OCI-LY7 (cell line): ENCODE results near the gene TMEM18. TPM values are rescaled to one million over a fixed set of nuclear protein-coding genes. Genes with fewer than 3 reads are reported as not detected.

Experiments used
- BruUV-seq: library from RNA; stranded (reverse); fragments of 400-500 nt; replicated peaks from 2 replicates; lab custom pipeline; 2021; lab: Mats Ljungman, UMichigan
- CTCF ChIA-PET: fragments of 300-600 bp; sonication (Branson Sonifier 250); formaldehyde crosslinking; loops from one replicate; lab custom pipeline; 2022; ENCODE audit warnings: antibody characterized with exemption; ENCODE audit not compliant: unreplicated experiment; lab: Charles Lee
- POLR2A ChIA-PET: fragments of 300-600 bp; sonication (Branson Sonifier 250); formaldehyde crosslinking; loops from one replicate; lab custom pipeline; 2022; ENCODE audit warnings: antibody characterized with exemption; lab: Charles Lee
- DNase-seq: peaks from one replicate; pipeline ENCODE4 v3.0.0-alpha.2; 2015; ENCODE audit warnings: low spot score
- H2AFZ ChIP-seq: fragments of 200-600 bp; sonication (generic), shearing (Covaris generic); 2 replicates; pipeline ENCODE4 v1.6.1; 2014; ENCODE audit warnings: mild to moderate bottlenecking, antibody characterized with exemption, low read length, moderate library complexity
- H3K27ac ChIP-seq: fragments of 200-600 bp; sonication (generic); 2 replicates; pipeline ENCODE4 v1.5.1; 2014; ENCODE audit warnings: mixed run types, low read depth, mild to moderate bottlenecking, moderate library complexity, low read length, inconsistent platforms; ENCODE audit not compliant: poor library complexity, severe bottlenecking
- H3K36me3 ChIP-seq: fragments of 200-600 bp; sonication (generic); 2 replicates; pipeline ENCODE4 v1.6.1; 2014; ENCODE audit warnings: mild to moderate bottlenecking, antibody characterized with exemption, low read length, moderate library complexity, mixed read lengths; ENCODE audit not compliant: insufficient read depth
- H3K4me1 ChIP-seq: fragments of 200-600 bp; sonication (generic); 2 replicates; pipeline ENCODE4 v1.5.1; 2014; ENCODE audit warnings: mild to moderate bottlenecking, low read length; ENCODE audit not compliant: insufficient read depth, poor library complexity, severe bottlenecking
- H3K4me2 ChIP-seq: fragments of 200-600 bp; sonication (generic); 2 replicates; pipeline ENCODE4 v1.6.1; 2014; ENCODE audit warnings: mild to moderate bottlenecking, low read length
- H3K4me3 ChIP-seq: fragments of 200-600 bp; sonication (generic); 2 replicates; pipeline ENCODE4 v1.5.1; 2014; ENCODE audit warnings: mild to moderate bottlenecking, low read depth, low read length; ENCODE audit not compliant: poor library complexity, severe bottlenecking
- H3K79me2 ChIP-seq: fragments of 200-600 bp; sonication (generic); 2 replicates; pipeline ENCODE4 v1.6.1; 2016; ENCODE audit warnings: low read depth, mild to moderate bottlenecking, low read length, moderate library complexity, mixed read lengths; ENCODE audit not compliant: insufficient read depth
- H3K9me2 ChIP-seq: fragments of 200-600 bp; sonication (generic); 2 replicates; pipeline ENCODE4 v1.6.1; 2016; ENCODE audit warnings: mild to moderate bottlenecking, low read length, mixed read lengths; ENCODE audit not compliant: insufficient read depth
- H3K9me3 ChIP-seq: fragments of 200-600 bp; sonication (generic); 2 replicates; pipeline ENCODE4 v1.6.1; 2014; ENCODE audit warnings: mild to moderate bottlenecking, mixed run types, low read length, mixed read lengths
- H4K20me1 ChIP-seq: fragments of 200-600 bp; sonication (generic); 2 replicates; pipeline ENCODE4 v1.6.1; 2014; ENCODE audit warnings: mild to moderate bottlenecking, antibody characterized with exemption, low read length, moderate library complexity, mixed read lengths; ENCODE audit not compliant: insufficient read depth
- EZH2phosphoT487 ChIP-seq: fragments of 200-600 bp; sonication (generic); IDR thresholded peaks from 2 replicates; pipeline ENCODE4 v1.6.1; 2018; ENCODE audit warnings: low read depth, borderline replicate concordance, mild to moderate bottlenecking, mixed run types, antibody characterized with exemption, low read length, moderate library complexity, mixed read lengths
- intact Hi-C: fragments of 100-400 bp; cut with micrococcal nuclease; formaldehyde crosslinking; loops from one replicate; pipeline ENCODE4 v1.10.0; 2022; ENCODE audit not compliant: unreplicated experiment
- total RNA-seq, 2 experiments: library from RNA; depleted of rRNA in 1 of 2; stranded (reverse); fragments of >200 nt in 1 of 2; shearing (Covaris generic) in 1 of 2; gene quantifications; 2 replicates each; pipeline ENCODE4 v1.2.3, GENCODE V29; 2014 to 2022
- TF ChIP-seq, protein P1 (sequence below): fragments of 200-600 bp; sonication (generic); conservative IDR thresholded peaks from 2 replicates; pipeline ENCODE4 v1.5.1; 2014; ENCODE audit warnings: mild to moderate bottlenecking, antibody characterized with exemption, low read length, moderate library complexity, mixed read lengths

TMEM18 gene
- total RNA-seq, 2 experiments from 2014 or later: 18.2 to 31.1 TPM

DNA sequence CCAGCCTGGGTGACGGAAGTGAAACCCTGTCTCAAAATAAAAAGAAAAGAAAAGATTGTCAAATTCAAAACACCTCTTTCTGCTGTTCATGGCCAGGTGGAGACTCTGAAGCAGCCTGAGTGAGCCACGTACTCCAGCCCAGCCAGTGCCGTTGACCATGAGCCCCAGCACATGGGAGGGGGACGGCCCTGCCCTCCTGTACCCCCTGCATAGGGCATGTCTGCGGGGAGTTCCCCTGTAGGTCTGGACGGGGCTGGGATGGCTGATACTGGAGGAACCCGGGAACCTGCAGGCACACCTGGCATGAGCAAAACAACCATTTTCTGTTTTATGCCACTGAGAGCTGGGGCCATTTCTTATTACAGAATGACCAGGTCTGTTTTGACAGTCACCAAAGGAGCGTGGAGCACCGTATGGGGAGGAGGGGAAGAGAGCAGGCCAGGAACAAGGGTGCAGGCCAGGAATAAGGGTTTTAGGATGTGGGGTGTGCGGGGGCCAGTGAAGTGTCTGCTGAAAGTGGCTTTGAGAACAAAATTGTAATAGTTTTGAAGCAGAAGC, 30.1 kb downstream of the TMEM18 start:
- no peaks in the 10 kb centered on the region for H3K4me1 ChIP-seq
- H3K9me2 ChIP-seq: no peaks in the 10 kb centered on the region
- no peak overlapping the region for H3K27ac ChIP-seq
- BruUV-seq: no TSS peak
- CTCF ChIA-PET: no interaction called here
- H3K4me3 ChIP-seq: no peak overlapping the region
- DNase-seq: no peak
- H3K79me2 ChIP-seq: no peaks in the 10 kb centered on the region
- no peaks in the 10 kb centered on the region for H4K20me1 ChIP-seq
- TF ChIP-seq, protein P1, sequence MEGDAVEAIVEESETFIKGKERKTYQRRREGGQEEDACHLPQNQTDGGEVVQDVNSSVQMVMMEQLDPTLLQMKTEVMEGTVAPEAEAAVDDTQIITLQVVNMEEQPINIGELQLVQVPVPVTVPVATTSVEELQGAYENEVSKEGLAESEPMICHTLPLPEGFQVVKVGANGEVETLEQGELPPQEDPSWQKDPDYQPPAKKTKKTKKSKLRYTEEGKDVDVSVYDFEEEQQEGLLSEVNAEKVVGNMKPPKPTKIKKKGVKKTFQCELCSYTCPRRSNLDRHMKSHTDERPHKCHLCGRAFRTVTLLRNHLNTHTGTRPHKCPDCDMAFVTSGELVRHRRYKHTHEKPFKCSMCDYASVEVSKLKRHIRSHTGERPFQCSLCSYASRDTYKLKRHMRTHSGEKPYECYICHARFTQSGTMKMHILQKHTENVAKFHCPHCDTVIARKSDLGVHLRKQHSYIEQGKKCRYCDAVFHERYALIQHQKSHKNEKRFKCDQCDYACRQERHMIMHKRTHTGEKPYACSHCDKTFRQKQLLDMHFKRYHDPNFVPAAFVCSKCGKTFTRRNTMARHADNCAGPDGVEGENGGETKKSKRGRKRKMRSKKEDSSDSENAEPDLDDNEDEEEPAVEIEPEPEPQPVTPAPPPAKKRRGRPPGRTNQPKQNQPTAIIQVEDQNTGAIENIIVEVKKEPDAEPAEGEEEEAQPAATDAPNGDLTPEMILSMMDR: no peak
- intact Hi-C loops: no loop called here
- no peaks in the 10 kb centered on the region for H3K36me3 ChIP-seq
- POLR2A ChIA-PET: no interaction called here
- no peak overlapping the region for H2AFZ ChIP-seq
- H3K9me3 ChIP-seq: no peaks in the 10 kb centered on the region
- H3K4me2 ChIP-seq: no peak overlapping the region

DNA sequence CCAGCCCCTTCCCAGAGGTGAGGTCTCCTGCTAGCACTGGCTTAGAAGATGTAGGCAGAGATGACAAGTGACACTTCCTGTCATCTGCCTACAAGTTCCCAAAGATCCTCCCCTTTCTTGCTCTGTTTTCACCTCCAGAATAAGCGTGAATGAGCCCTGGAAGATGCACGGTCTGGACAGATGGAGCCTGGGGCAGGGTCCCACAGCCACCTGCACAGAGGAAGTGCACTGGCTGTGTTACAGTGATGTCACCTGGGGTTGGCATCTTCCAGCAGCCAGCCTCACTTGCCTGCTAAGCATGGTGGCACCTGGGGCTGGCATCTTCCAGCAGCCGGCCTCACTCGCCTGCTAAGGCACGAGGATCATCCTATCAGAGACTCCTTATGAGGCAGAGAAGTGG, 32.3 kb downstream of the TMEM18 start:
- no peak overlapping the region for H3K4me3 ChIP-seq
- H3K4me1 ChIP-seq: no peaks in the 10 kb centered on the region
- H3K4me2 ChIP-seq: no peak overlapping the region
- H3K36me3 ChIP-seq: no peaks in the 10 kb centered on the region
- TF ChIP-seq EZH2phosphoT487: no peak
- TF ChIP-seq, protein P1: no peak
- intact Hi-C loops: no loop called here
- ChIA-PET POLR2A (no interaction called here), CTCF (no interaction called here)
- H3K9me3 ChIP-seq: no peaks in the 10 kb centered on the region
- no TSS peak for BruUV-seq
- no peaks in the 10 kb centered on the region for H3K9me2 ChIP-seq
- no peaks in the 10 kb centered on the region for H3K79me2 ChIP-seq
- DNase-seq: no peak
- no peak overlapping the region for H2AFZ ChIP-seq
- no peaks in the 10 kb centered on the region; the same call in 1 of the 2 replicates for H4K20me1 ChIP-seq
- no peak overlapping the region for H3K27ac ChIP-seq

GRCh38 chr2:643761-644160, 33.4 kb downstream of the TMEM18 start:
- H3K79me2 ChIP-seq: no peaks in the 10 kb centered on the region
- TF ChIP-seq, protein P1: no peak
- TF ChIP-seq EZH2phosphoT487: no peak
- no peaks in the 10 kb centered on the region for H3K4me1 ChIP-seq
- no peaks in the 10 kb centered on the region for H3K9me2 ChIP-seq
- H3K27ac ChIP-seq: no peak overlapping the region
- ChIA-PET CTCF (no interaction called here), POLR2A (no interaction called here)
- DNase-seq: no peak
- no peaks in the 10 kb centered on the region; the same call in 1 of the 2 replicates for H4K20me1 ChIP-seq
- H3K9me3 ChIP-seq: no peaks in the 10 kb centered on the region
- intact Hi-C loops: no loop called here
- no peak overlapping the region for H3K4me2 ChIP-seq
- no peak overlapping the region for H2AFZ ChIP-seq
- no TSS peak for BruUV-seq
- no peak overlapping the region for H3K4me3 ChIP-seq
- H3K36me3 ChIP-seq: no peaks in the 10 kb centered on the region
